Dermis blood vessel endothelial cell (primary cell): Measurements from ENCODE around the gene PLEKHF1. TPM values are rescaled to one million over a fixed set of nuclear protein-coding genes. Genes with fewer than 3 reads are reported as not detected.

ENCODE experiments used
- DNase-seq: peaks from one replicate; pipeline ENCODE4 v3.0.0; 2010
- total RNA-seq: library from RNA; depleted of rRNA; stranded (reverse); fragments of >200 nt; gene quantifications from 2 replicates; pipeline ENCODE4 v1.2.3, GENCODE V29; 2014

Gene PLEKHF1
- total RNA-seq, 1 donor from 2014 or later = 12.3 TPM

DNA sequence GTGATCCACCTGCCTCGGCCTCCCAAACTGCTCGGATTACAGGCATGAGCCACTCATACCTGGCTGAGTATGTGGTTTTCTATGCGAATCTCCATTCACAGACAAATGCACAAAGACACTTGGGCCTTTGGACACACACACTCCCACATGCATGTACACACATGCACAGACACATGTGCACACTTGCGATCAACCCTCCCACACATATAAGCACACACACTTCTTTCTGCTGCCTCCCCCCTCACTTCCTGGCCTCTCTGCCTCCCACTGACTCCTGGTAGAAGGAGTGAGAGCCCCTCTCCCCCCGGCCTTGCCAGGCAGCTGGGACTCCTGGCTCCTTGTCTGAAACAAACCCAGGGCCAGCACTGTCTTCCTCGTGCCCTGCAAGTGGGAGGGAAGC lies 29.3 kb upstream of the PLEKHF1 start:
- no peak for DNase-seq

DNA sequence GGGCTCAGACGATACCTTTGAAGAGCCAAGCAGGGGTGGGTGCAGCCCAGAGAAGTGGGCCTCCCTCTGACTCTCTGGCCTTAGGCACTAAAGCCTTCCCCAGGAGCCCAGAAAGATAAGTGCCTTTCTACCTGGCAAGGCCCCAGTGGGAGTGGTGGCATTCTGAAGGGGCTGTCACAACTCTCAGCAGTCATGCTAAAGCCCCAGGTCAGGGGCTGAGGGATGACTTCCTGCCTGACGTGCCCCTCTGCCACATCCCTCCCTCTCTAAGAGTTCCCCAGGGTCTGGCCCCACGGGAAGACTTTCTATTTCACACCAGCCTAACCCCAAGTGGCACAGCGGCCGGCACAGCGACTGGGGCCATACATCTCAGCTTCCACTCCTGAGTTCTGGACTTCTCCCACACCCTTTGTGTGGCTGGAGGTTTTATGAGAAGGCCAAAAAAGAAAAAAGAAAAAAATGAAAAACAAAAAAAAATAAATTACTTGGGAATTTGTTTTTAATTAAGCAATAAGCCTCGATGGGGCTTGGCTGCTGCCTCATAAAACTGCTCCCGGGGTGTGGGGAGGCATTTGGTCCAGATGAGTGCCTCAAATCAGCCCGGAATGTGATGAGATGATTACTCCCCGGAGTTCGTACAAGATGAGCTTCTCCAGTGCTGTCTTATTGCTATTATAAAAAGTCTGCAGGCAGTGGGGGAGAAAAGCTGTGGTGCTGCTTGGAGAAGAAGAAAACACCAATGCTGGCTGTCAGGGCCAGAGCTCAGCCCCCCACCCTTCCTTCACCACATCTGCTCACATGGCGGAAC lies 28.5 kb upstream of the PLEKHF1 start:
- no peak for DNase-seq

DNA sequence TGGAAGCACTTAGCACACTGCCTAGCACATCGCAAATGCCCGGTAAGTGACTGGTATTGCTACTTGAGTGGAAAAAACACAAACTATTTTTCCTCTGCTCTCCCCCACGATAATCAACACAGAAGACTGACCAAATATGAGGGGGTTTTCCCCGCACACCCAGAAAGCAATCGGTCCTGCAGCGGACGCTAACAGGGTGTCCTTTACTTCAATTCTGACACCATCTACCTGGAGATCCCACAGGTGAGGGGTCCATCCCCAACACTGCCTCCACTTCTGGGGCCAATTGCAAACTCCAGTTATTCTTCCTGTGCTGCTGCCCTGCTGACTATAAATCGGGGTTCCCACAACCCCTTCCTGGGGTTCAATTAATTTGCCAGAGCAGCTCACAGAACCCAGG lies 26.2 kb upstream of the PLEKHF1 start:
- DNase-seq = no peak

DNA sequence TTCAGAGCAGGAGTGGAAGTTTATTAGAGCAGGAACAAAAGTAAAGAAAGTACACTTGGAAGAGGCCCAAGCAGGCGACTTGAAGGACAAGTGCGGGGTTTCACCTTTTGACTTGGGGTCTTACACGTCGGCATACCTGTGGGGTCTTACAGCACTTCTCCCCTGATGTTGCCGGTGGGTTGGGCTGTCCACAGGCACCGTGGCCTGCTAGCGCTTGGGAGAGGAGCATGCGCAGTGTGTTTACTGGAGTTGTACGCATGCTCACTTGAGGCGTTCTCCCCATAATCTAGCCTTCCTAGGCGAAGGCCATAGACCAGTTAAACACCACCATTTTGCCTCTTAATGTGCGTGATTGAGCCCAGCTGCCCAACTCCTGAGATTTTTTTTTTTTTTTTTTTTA lies 25.0 kb upstream of the PLEKHF1 start:
- no peak for DNase-seq

DNA sequence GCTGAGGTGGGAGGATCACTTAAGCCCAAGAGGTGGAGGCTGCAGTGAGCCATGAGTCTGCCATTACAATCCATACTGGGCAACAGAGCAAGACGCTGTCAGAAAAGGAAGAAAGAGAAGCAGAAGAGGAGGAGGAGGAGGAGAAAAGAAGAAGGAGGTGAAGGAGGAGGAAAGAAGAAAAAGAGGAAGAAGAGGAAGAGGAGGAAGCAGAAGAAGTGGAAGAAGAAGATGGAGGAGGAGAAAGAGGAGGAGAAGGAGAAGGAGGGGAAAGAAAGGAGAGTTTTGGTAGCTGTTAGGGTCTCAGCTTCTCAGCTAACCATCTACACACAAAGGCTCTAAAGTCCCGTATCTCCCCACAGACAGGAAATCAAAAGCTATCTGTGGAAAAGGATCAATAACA lies 23.7 kb upstream of the PLEKHF1 start:
- DNase-seq = no peak

DNA sequence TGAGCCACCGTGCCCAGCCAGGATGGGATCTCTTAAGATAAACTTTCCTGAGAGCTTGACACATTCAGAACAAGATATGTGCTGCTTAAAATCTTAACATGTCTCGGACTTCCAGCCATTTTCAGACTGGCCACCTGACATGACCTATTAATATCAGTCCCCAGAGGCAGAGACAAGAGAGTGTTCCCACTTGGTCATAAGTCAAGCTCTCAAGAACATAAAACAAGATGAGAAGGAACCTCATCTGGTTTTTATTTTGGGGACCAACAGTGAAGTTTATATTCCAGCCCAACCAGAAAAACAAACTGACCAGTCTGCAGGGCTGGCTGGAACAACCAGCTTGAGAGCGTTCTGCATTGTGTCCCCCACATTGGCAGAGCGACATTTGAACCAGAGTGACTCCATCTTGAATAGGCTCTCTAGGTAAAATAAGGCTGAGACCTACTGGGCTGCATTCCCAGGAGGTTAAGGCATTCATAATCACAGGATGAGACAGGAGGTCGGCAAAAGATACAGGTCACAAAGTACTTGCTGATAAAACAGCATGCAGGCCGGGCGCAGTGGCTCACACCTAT lies 21.8 kb upstream of the PLEKHF1 start:
- no peak for DNase-seq

DNA sequence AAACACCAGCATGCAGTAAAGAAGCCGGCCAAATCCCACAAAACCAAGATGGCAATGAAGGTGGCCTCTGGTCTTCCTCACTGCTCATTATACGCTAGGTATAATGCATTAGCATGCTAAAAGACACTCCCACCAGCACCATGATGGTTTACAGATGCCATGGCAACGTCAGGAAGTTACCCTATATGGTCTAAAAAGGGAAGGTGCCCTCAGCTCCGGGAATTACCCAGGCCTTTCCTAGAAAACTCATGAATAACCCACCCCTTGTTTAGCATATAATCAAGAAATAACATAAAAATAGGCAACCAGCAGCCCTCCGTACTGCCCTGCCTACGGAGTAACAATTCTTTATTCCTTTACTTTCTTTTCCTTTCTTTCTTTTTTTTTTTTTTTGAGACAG lies 21.1 kb upstream of the PLEKHF1 start:
- DNase-seq = no peak

DNA sequence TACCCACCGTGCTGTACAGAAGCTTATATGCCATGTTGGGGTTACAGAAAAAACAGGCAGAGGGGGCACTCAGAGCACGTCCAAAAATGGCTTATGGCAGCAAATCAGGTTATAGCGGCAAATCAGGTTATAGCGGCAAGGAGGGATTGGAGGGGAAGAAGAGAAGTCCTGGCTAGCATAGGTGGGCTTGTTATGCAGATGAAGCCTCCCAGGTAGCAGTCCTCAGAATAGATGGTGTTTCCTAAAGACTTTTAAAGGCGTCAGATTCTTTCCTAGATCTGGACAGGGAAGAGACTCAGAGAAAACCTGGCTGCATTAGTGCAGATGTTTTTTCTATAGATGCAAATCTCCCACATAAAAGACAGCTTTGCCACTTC lies 19.8 kb upstream of the PLEKHF1 start:
- DNase-seq = no peak

DNA sequence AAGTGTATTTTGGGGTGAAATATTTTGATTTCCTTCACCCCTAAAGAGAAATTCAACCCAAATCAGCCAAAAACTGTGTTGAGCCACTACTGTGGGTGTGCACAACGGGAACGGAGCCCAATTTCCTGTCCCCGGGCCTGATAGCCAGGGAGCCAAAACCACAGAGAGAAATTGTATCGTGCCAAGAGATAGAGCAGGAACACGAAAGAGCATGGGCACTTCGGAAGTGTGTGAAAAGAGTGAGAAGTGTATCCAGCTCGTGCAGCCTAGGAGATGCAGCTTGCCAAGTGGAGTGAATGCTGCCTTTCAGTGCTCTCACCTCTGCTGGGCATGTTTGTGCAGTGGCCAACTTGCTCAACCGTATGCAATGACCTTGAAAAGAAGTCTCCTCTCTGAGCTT lies 19.4 kb upstream of the PLEKHF1 start:
- DNase-seq = no peak

DNA sequence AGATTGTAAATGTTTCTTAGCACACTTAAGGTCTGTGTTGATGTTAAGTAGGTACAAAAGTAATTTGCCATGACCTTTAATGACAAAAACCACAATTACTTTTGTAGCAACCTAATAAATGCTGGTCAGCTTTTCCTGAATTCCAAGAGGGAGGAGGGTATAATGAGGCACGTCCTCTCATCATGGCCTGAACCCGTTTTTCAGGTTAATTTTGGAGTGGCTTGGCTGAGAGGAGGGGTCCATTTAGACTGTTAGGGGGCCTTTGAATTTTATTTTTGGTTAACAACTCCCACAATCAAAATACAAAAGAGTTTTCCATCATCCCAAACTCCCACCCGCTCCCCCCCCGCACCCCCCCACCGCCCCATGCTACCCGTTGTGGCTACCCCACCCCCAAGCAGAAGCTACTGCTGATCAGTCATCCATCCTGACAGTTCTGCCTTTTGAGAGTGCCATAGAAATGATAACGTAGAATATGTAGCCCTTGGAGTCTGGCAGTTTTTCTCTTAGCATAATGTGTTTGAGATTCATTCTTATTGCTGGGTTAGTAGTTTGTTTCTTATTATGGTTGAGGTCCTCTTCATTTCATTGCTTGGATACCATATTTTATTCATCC lies 14.4 kb upstream of the PLEKHF1 start:
- no peak for DNase-seq

DNA sequence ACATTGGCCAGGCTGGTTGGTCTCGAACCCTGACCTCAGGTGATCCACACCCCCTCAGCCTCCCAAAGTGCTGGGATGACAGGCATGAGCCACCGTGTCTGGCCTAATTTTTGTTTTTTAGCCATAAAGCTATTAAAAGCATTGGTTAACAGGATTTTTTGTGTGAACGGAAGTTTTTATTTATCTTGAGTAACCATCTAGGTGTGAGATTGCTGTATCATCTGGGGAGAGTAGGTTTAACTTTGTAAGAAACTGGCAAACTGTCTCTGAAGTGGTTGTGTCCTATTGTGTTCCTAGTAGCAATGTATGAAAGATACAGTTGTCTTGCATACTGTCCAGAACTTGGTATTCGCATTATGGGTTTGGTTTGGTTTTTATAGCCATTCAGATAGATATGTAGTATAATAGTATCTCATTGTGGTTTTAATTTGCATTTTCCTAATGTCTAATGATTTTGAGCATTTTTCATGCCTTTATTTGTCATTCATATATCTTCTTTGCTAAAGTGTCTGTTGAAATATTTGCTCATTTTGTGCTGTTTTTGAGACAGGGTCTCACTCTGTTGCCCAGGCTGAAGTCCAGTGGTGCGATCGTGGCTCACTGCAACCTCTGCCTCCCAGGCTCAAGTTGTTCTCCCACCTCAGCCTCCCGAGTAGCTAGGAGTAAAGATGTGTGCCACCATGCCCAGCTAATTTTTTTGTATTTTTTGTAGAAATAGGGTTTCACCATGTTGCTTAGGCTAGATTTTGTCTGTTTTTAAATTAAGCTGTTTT lies 13.5 kb upstream of the PLEKHF1 start:
- no peak for DNase-seq

DNA sequence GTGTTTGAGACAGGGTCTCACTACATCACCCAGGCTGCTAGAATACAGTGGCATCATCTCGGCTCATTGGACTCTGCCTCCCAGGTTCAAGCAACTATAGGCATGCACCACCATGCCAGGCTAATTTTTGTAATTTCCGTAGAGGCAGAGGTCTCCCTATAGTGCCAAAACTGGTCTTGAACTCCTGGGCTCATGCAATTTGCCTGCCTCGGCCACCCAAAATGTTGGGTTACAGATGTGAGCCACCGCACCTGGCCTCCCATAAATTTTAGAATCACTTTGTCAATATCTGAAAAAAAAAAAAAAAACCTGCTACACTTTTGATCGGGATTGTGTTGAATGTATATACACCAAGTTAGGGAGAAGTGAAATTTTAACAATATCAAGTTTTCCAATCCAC lies 11.9 kb upstream of the PLEKHF1 start:
- no peak for DNase-seq

DNA sequence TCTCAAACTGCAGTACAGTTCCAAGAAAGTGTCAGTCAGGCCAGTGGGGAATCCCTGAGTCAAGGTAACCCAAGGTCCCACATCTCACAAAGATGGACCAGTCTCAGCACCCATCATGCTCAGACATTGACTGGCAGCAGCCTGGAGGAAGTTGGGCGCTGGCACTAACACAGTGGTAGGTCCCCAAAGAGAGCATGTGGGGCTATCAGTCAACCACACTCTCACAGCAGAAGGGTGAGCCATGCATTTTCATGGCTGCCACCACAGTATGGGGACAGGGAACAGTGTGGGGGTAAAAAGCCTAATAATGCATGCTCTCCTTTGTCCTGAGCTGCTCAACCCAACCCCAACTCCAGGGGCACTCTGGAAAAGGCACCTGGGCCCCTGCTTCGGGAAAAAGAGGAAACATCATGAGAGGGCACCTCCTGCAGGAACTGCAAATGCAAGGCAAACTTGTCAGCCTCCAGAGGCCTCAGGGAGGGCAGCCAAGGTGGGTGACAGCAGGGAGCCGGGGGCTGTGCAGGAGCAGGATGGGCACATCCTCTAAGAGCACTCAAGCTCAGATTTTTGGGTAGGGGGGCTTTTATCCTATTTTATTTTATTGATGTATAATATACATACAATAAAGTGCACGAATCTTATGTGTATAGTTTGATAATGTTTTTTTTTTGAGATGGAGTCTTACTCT lies 9.5 kb upstream of the PLEKHF1 start:
- no peak for DNase-seq

DNA sequence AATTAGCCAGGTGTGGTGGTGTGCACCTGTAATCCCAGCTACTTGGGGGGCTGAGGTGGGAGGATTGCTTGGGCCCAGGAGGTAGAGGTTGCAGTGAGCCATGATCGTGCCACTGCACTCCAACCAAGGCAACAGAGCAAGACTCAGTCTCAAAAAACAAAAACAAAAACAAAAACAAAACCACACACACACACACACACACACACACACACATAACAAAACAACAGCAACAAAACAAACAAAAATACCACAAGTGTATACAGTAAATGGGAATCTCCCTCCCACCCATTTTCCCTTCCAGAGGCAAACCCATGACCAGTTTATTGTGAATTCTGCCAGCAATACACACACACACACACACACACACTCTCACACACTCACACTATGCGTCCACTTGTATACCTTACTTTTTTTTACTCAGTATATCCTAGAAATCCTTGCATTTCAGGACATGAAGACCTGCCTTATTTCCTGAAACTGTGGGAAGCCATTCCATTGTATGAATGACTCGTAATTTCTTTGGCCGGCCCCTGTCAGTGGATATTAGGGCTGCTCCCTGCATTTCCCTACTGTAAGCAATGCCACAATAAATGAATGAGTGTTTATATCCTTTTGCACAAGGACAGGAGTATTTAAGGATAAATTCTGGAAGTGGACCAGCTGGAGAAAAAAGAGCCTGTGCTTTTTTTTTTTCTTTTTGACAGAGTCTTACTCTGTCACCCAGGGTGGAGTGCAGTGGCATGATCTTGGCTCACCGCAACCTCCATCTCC lies 6.9 kb upstream of the PLEKHF1 start:
- no peak for DNase-seq

DNA sequence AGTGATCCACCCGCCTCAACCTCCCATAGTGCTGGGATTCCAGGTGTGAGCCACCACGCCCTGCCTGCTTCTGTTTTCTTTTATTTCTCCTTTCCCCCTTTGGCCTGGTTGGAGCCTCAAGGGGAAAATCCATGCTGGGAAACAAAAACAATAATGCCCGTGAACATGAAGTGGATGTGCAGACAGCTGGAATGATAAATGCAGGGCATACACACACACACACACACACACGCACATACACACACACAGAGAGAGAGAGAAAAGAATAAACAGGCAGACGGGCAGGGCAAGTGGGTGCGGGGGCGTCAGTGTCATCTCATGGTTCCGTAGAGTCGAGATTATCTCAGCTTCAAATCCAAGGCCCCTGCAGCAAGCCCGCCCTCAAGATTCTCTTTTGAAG lies 4.4 kb upstream of the PLEKHF1 start:
- no peak for DNase-seq

DNA sequence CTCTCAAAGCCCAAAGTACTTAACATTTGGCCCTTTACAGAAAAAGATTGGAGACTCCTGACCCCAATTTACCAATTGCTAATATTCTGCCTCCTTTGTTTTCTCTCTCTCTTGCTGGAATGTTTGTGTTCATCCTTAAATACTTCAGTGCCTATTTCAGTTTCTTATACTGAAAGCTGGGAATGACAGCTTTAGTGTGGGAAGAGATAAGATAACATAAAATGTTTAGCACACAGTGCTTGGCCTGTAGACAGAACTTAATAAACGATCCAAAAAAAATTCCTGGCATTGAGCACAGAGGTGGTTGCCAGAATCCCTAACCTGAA lies 3.0 kb upstream of the PLEKHF1 start:
- DNase-seq = no peak

DNA sequence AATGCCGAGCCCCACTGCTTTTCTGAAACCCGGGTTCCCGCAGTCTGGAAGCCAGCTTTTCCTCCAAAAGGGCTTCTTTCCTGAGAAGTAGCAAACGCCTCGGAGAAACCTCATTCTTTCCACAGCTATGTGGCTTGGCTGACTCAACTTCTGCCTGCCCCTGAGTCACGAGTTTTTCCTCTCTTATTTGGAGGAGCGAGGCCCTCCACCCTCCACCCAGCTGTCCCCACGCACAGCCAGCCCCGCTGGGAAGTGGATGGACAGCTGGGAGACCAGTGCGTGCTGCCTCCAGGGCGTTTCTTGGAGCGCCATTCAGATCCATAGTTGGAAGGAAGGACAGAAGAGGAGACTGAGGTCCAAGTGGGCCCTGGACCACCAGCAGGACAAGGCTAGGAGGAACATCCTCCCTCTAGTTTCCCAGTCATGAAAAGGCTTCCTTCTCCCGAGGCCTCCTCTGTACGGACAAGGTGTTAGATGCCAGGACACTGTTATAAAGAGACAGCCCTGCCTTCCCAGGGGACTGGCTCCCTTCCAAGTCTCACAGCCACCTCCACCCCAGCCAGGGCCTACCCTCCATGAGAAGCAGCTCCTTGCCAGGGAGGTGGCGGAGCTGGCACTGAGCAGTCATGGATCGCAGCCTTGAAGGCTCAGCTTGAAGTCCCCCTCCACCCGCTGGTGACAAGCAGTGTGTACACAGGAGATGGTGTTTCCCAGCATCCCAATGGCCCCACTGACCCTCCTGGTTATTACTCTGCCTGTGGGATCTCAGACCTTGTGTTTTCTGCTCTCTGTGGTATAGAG lies 2.5 kb upstream of the PLEKHF1 start:
- DNase-seq = peak; percentile 78

DNA sequence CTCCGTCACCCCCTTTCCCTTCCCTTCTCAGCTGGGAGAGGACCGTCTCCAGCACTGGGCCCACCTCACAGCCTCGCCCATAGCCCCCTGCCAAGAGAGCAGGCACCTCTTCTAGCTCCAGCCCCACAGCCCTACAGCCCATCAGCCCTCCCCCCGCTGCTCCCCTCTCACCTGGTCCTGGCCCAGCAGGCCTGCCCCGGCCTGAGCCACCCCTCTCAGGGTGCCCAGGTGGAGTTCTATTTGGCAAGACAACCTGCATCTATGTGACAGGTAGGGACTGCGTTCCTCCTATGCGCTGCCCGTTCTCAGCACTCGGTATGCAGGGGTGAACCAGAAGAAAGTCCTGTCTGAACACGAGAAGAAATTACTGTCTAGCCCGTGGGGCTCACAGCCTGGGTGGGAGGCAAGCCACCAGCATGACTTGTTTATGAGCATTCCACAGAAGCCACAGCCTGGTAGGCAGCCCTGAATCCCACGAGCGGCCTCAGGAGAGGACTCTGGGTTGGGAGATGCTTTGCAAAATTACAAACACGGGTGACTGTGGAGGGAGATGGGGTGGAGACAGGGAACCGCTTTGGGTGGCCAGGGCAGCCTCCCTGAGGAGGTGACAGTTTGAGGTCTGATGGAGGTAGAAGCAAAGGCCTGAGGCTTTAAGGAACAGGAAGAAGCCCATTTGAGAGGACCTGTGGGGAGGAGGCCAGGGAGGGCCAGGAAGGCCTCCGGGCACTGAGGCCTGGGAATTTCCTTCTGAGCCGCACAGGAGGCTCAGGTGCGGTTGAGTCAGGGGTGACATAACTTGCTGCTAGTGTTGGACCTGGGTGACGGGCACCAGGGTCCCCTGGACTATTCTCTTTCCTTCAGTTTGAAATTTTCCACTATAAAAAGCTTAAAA lies 1.2 kb upstream of the PLEKHF1 start:
- DNase-seq = no peak

DNA sequence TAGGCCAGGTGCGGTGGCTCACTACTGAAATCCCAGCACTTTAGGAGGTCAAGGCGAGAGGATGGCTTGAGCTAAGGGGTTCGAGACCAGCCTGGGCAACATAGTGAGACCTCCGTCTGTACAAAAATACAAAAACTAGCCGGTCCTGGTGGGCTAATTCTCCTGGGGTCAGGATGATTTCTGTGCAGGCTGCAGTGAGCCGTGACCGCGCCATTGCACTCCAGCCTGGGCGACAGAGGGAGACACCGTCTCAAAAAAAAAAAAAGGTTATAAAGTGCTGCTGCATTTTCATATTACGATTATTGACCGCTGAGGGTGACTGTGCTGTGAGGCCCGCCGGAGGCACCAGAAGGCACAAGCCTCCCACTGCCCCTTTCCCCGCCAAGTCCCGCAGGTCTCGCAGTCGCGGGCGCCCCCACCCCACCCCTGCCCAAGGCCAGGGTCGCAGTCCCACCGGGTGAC lies 477 bp upstream of the PLEKHF1 start:
- no peak for DNase-seq
